OCI-LY3 (cell line): ENCODE measurements around the gene EEF2KMT.
"Not testable (repeated sequence)": the region's sequence is repeated elsewhere in the genome, so short reads cannot be mapped to it uniquely, and the experiment has no call there.

Experiments
- H2AFZ ChIP-seq: fragments of 200-600, 300-600 bp; shearing (Covaris generic); 2 replicates; pipeline ENCODE4 v1.6.0; 2014; ENCODE audit warnings: antibody characterized with exemption, low read depth, low read length
- H3K27ac ChIP-seq: fragments of 200-600, 300-600 bp; sonication (generic); 2 replicates; pipeline ENCODE4 v1.5.1; 2014; ENCODE audit warnings: mild to moderate bottlenecking, low read length, moderate library complexity, mixed read lengths
- H3K27me3 ChIP-seq: fragments of 200-600, 300-600 bp; sonication (generic); 2 replicates; pipeline ENCODE4 v1.6.1; 2014; ENCODE audit warnings: low read depth, low read length, mixed read lengths
- H3K36me3 ChIP-seq: fragments of 200-600, 300-600 bp; sonication (generic); replicated peaks from 2 replicates; pipeline ENCODE3; 2014; ENCODE audit warnings: low read depth, low read length, mixed read lengths
- H3K4me1 ChIP-seq: fragments of 300-600, 200-600 bp; sonication (generic); 2 replicates; pipeline ENCODE4 v1.6.1; 2014; ENCODE audit warnings: low read length, mixed read lengths
- H3K4me2 ChIP-seq: fragments of 200-600, 300-600 bp; sonication (generic); 2 replicates; pipeline ENCODE4 v1.6.1; 2014; ENCODE audit warnings: low read length, mixed read lengths
- H3K4me3 ChIP-seq: fragments of 300-600, 200-600 bp; sonication (generic); 2 replicates; pipeline ENCODE4 v1.5.1; 2014; ENCODE audit warnings: antibody characterized with exemption, mild to moderate bottlenecking, low read length, moderate library complexity
- H3K79me2 ChIP-seq: fragments of 300-600, 200-600 bp; shearing (Covaris generic); 2 replicates; pipeline ENCODE4 v1.6.1; 2014; ENCODE audit warnings: mild to moderate bottlenecking, low read length, mixed read lengths
- H3K9ac ChIP-seq: fragments of 300-600, 200-600 bp; shearing (Covaris generic); 2 replicates; pipeline ENCODE4 v1.6.0; 2014; ENCODE audit warnings: mild to moderate bottlenecking, low read length, moderate library complexity
- H3K9me3 ChIP-seq: fragments of 200-600, 300-600 bp; shearing (Covaris generic); 2 replicates; pipeline ENCODE4 v1.6.1; 2014; ENCODE audit warnings: low read length, mixed read lengths; ENCODE audit not compliant: insufficient read depth
- H4K20me1 ChIP-seq: fragments of 200-600, 300-600 bp; sonication (generic); 2 replicates; pipeline ENCODE4 v1.6.1; 2016; ENCODE audit warnings: low read length, mixed read lengths; ENCODE audit not compliant: insufficient read depth
- CTCF ChIP-seq: fragments of 200-600, 300-600 bp; sonication (generic); IDR thresholded peaks from 2 replicates; pipeline ENCODE4 v1.5.1; 2014; ENCODE audit warnings: antibody characterized with exemption, low read length, low read depth

EEF2KMT gene

GRCh38 chr16:5088086-5088790 lies 9.4 kb downstream of the EEF2KMT start:
- not testable (repeated sequence) for H3K4me2 ChIP-seq, H3K4me1 ChIP-seq, H2AFZ ChIP-seq, H3K27ac ChIP-seq, H3K9ac ChIP-seq, H3K79me2 ChIP-seq, H4K20me1 ChIP-seq, H3K36me3 ChIP-seq, H3K27me3 ChIP-seq, H3K4me3 ChIP-seq, H3K9me3 ChIP-seq

GRCh38 chr16:5085716-5086115 lies 11.9 kb downstream of the EEF2KMT start:
- not testable (repeated sequence) for H3K79me2 ChIP-seq, H3K4me1 ChIP-seq, H3K27ac ChIP-seq, H3K4me2 ChIP-seq, H4K20me1 ChIP-seq, H3K9me3 ChIP-seq, H3K9ac ChIP-seq, H3K4me3 ChIP-seq, H2AFZ ChIP-seq, H3K36me3 ChIP-seq, H3K27me3 ChIP-seq

- H3K4me2 ChIP-seq, H3K4me1 ChIP-seq, H3K9me3 ChIP-seq, H3K4me3 ChIP-seq, H4K20me1 ChIP-seq, H3K79me2 ChIP-seq, H3K27ac ChIP-seq, H3K36me3 ChIP-seq, H2AFZ ChIP-seq, H3K27me3 ChIP-seq, H3K9ac ChIP-seq: not testable (repeated sequence)
- peak; percentile 49 for TF ChIP-seq CTCF
These were observed 12.8 kb downstream of the EEF2KMT start for GRCh38 chr16:5084802-5085201.

GRCh38 chr16:5084099-5084731 lies 13.4 kb downstream of the EEF2KMT start:
- H3K9me3 ChIP-seq = not testable (repeated sequence)

GRCh38 chr16:5083646-5084045 lies 13.9 kb downstream of the EEF2KMT start:
- H3K4me1 ChIP-seq, H3K79me2 ChIP-seq, H3K4me2 ChIP-seq, H3K9ac ChIP-seq, H3K27ac ChIP-seq, H4K20me1 ChIP-seq, H2AFZ ChIP-seq, H3K9me3 ChIP-seq, H3K27me3 ChIP-seq, H3K36me3 ChIP-seq, H3K4me3 ChIP-seq: not testable (repeated sequence)

More at GRCh38 chr16:5084099-5084731, 13.4 kb downstream of the EEF2KMT start:
- H3K4me2 ChIP-seq, H3K36me3 ChIP-seq, H4K20me1 ChIP-seq, H3K4me3 ChIP-seq, H2AFZ ChIP-seq, H3K27ac ChIP-seq, H3K4me1 ChIP-seq, H3K27me3 ChIP-seq, H3K79me2 ChIP-seq, H3K9ac ChIP-seq: not testable (repeated sequence)

GRCh38 chr16:5080996-5081395 lies 16.6 kb downstream of the EEF2KMT start:
- not testable (repeated sequence) for H3K36me3 ChIP-seq, H3K79me2 ChIP-seq, H3K4me3 ChIP-seq, H4K20me1 ChIP-seq, H3K4me2 ChIP-seq, H3K9ac ChIP-seq, H3K27ac ChIP-seq, H2AFZ ChIP-seq, H3K9me3 ChIP-seq, H3K27me3 ChIP-seq, H3K4me1 ChIP-seq

- not testable (repeated sequence) for H3K27ac ChIP-seq, H3K4me3 ChIP-seq, H3K36me3 ChIP-seq, H3K9me3 ChIP-seq, H3K79me2 ChIP-seq, H2AFZ ChIP-seq, H3K4me2 ChIP-seq, H3K27me3 ChIP-seq, H4K20me1 ChIP-seq, H3K9ac ChIP-seq, H3K4me1 ChIP-seq
These were observed 17.1 kb downstream of the EEF2KMT start for GRCh38 chr16:5080461-5080860.
